Ammon's horn (tissue), 1 donor: ENCODE measurements around the gene HMG20A.
A peak's percentile ranks its signal among the peaks of the same experiment; 100 is the strongest.
"Not testable (repeated sequence)": the region's sequence is repeated elsewhere in the genome, so short reads cannot be mapped to it uniquely, and the experiment has no call there.

ENCODE experiments used
- DNase-seq: peaks from one replicate; pipeline ENCODE4 v3.0.0-alpha.2; 2016; ENCODE audit warnings: low spot score

Gene HMG20A

GRCh38 chr15:77420610-77421369, at the start of gene HMG20A:
TSS of gene HMG20A (plus strand) at chr15:77420888. CDS start at chr15:77458408, 37,520 bp downstream.
- peak; percentile 67 for DNase-seq

- no peak for DNase-seq
These were observed 48.7 kb upstream of the HMG20A start for GRCh38 chr15:77371850-77372563.

GRCh38 chr15:77373441-77373840, 47.2 kb upstream of the HMG20A start:
- no peak for DNase-seq

GRCh38 chr15:77375133-77375532, 45.6 kb upstream of the HMG20A start:
- no peak for DNase-seq

GRCh38 chr15:77376770-77377169, 43.9 kb upstream of the HMG20A start:
- DNase-seq, result no peak

GRCh38 chr15:77380033-77380432, 40.7 kb upstream of the HMG20A start:
- DNase-seq, result no peak

GRCh38 chr15:77384086-77384485, 36.6 kb upstream of the HMG20A start:
- DNase-seq, result no peak

GRCh38 chr15:77384589-77385359, 35.9 kb upstream of the HMG20A start:
- no peak for DNase-seq

- no peak for DNase-seq
These were observed 34.1 kb upstream of the HMG20A start for GRCh38 chr15:77386626-77387025.

GRCh38 chr15:77387365-77388105, 33.2 kb upstream of the HMG20A start:
- DNase-seq, result no peak

GRCh38 chr15:77391372-77391951, 29.2 kb upstream of the HMG20A start:
- DNase-seq, result no peak

- no peak for DNase-seq
These were observed 27.8 kb upstream of the HMG20A start for GRCh38 chr15:77392762-77393470.

- no peak for DNase-seq
These were observed 27.2 kb upstream of the HMG20A start for GRCh38 chr15:77393471-77393840.

- DNase-seq, result no peak
These were observed 25.5 kb upstream of the HMG20A start for GRCh38 chr15:77395013-77395774.

GRCh38 chr15:77396692-77397091, 24.0 kb upstream of the HMG20A start:
- no peak for DNase-seq

GRCh38 chr15:77398927-77399326, 21.8 kb upstream of the HMG20A start:
- no peak for DNase-seq

- no peak for DNase-seq
These were observed 20.4 kb upstream of the HMG20A start for GRCh38 chr15:77400258-77400657.

GRCh38 chr15:77402740-77403379, 17.8 kb upstream of the HMG20A start:
- DNase-seq, result peak; percentile 20

GRCh38 chr15:77406173-77406759, 14.4 kb upstream of the HMG20A start:
- not testable (repeated sequence) for DNase-seq
